ENCODE data around the gene PROCR.

DNA sequence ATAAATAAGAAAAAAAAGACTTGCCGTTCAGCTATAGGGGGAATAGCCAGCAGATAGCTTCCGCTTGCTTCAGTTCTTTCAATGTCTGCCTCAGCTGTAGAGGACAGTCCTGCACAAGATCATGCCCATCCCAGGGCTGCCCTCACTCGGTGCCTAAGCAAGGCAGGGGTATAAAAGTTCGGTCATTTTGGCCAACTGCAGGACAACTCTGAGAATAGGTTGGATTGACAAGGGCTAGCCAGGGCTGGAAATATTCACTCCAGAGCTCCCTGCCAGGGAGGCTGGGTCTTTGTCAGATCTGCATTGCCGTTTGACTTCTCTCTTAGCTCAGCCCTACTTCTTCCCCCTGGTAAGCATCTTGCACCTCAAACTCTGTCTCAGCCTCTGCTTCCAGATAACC, 8.4 kb downstream of the PROCR start:
- TF ChIP-seq, protein P1, sequence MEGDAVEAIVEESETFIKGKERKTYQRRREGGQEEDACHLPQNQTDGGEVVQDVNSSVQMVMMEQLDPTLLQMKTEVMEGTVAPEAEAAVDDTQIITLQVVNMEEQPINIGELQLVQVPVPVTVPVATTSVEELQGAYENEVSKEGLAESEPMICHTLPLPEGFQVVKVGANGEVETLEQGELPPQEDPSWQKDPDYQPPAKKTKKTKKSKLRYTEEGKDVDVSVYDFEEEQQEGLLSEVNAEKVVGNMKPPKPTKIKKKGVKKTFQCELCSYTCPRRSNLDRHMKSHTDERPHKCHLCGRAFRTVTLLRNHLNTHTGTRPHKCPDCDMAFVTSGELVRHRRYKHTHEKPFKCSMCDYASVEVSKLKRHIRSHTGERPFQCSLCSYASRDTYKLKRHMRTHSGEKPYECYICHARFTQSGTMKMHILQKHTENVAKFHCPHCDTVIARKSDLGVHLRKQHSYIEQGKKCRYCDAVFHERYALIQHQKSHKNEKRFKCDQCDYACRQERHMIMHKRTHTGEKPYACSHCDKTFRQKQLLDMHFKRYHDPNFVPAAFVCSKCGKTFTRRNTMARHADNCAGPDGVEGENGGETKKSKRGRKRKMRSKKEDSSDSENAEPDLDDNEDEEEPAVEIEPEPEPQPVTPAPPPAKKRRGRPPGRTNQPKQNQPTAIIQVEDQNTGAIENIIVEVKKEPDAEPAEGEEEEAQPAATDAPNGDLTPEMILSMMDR (IDR thresholded peaks at IDR 0.05; ENCODE audit: low read depth, low read length, poor library complexity, severe bottlenecking): no peak
- TF ChIP-seq EZH2phosphoT487 (IDR thresholded peaks at IDR 0.05; ENCODE audit: borderline replicate concordance, low read length): no peak
